ENCODE measurements around the gene DNAJC3.

- TF ChIP-seq CTCF (IDR thresholded peaks at IDR 0.05) (no peak), ZFX (IDR thresholded peaks at IDR 0.05; ENCODE audit: borderline replicate concordance) (no peak)
Observed at GRCh38 chr13:95708391-95708774, 31.4 kb downstream of the DNAJC3 start.
